Activated CD8-positive, alpha-beta memory T cell treated with anti-CD3 and anti-CD28 coated beads, Interleukin-2, amount 50 U/mL, for 24 hours (primary cell): ENCODE measurements around the gene POLR3C.
"Not testable (repeated sequence)": the region's sequence is repeated elsewhere in the genome, so short reads cannot be mapped to it uniquely, and the experiment has no call there.

Source experiments
- DNase-seq: peaks from one replicate; pipeline ENCODE4 v3.0.0-alpha.2; 2020; ENCODE audit errors: extremely low read depth

POLR3C gene

GRCh38 chr1:145823565-145824498 lies at the start of gene POLR3C, which contains the start of gene RNF115:
Gene POLR3C, plus strand, starts transcription at chr1:145824200. Its CDS starts 1,577 bp downstream, at chr1:145825777.
Gene RNF115, minus strand, starts transcription at chr1:145824095. Its CDS starts 222 bp downstream, at chr1:145823873.
- peak; percentile 66 for DNase-seq

GRCh38 chr1:145777357-145778145 lies 46.4 kb upstream of the POLR3C start:
- DNase-seq, result no peak

GRCh38 chr1:145778146-145778540 lies 45.9 kb upstream of the POLR3C start:
- DNase-seq, result no peak

- no peak for DNase-seq
Measured at GRCh38 chr1:145782272-145783099, 41.5 kb upstream of the POLR3C start.

- no peak for DNase-seq
Measured at GRCh38 chr1:145784409-145784808, 39.6 kb upstream of the POLR3C start.

GRCh38 chr1:145785547-145785946 lies 38.5 kb upstream of the POLR3C start:
- DNase-seq, result no peak

GRCh38 chr1:145786271-145786670 lies 37.7 kb upstream of the POLR3C start:
- no peak for DNase-seq

GRCh38 chr1:145788580-145788979 lies 35.4 kb upstream of the POLR3C start:
- no peak for DNase-seq

GRCh38 chr1:145791860-145792259 lies 32.1 kb upstream of the POLR3C start:
- not testable (repeated sequence) for DNase-seq

GRCh38 chr1:145792484-145792883 lies 31.5 kb upstream of the POLR3C start:
- no peak for DNase-seq

- DNase-seq, result no peak
Measured at GRCh38 chr1:145795257-145795881, 28.6 kb upstream of the POLR3C start.

GRCh38 chr1:145796753-145797152 lies 27.2 kb upstream of the POLR3C start:
- no peak for DNase-seq

- DNase-seq, result no peak
Measured at GRCh38 chr1:145799806-145800205, 24.2 kb upstream of the POLR3C start.

GRCh38 chr1:145804235-145805045 lies 19.6 kb upstream of the POLR3C start:
- no peak for DNase-seq

- no peak for DNase-seq
Measured at GRCh38 chr1:145805057-145805456, 18.9 kb upstream of the POLR3C start.

GRCh38 chr1:145806408-145806807 lies 17.6 kb upstream of the POLR3C start:
- DNase-seq, result no peak

GRCh38 chr1:145806844-145807243 lies 17.2 kb upstream of the POLR3C start:
- no peak for DNase-seq

GRCh38 chr1:145812977-145813810 lies 10.8 kb upstream of the POLR3C start:
- DNase-seq, result not testable (repeated sequence)

- not testable (repeated sequence) for DNase-seq
Measured at GRCh38 chr1:145818095-145818494, 5.9 kb upstream of the POLR3C start.
